HepG2 (cell line): ENCODE measurements around the gene RPS6KA5. TPM values are rescaled to one million over a fixed set of nuclear protein-coding genes. Genes with fewer than 3 reads are reported as not detected.
"Not testable (repeated sequence)": the region's sequence is repeated elsewhere in the genome, so short reads cannot be mapped to it uniquely, and the experiment has no call there.

ENCODE experiments used
- ATAC-seq: fragments of 200-7000 bp; cut with Tn5 transposase; 3 replicates; pipeline ENCODE4 v1.9.1; 2020; ENCODE audit warnings: mild to moderate bottlenecking, moderate library complexity
- BruUV-seq: library from RNA; stranded (reverse); fragments of 400-500 nt; replicated peaks from 2 replicates; lab custom pipeline; 2021; lab: Mats Ljungman, UMichigan
- CTCF ChIA-PET: fragments of 300-600 bp; formaldehyde crosslinking; extraction: SDS; loops from one replicate; lab custom pipeline; 2021; ENCODE audit warnings: low total read pairs, inconsistent platforms, low intra/inter-chr PET ratio; lab: Yijun Ruan, JAX
- POLR2A ChIA-PET: fragments of 350-600 bp; sonication (Branson Sonifier 250); formaldehyde crosslinking; loops from one replicate; lab custom pipeline; 2020; ENCODE audit warnings: antibody characterized with exemption, inconsistent platforms; lab: Yijun Ruan, JAX
- DNase-seq: peaks from one replicate; pipeline ENCODE4 v3.0.0-alpha.2; 2015; ENCODE audit warnings: low spot score
- FAIRE-seq: peaks from 3 replicates; lab custom pipeline; 2011; peaks lifted over from hg19 to GRCh38; lab: Jason Lieb, UNC
- H2AFZ ChIP-seq: one replicate; pipeline ENCODE4 v1.6.1; 2011; ENCODE audit warnings: low read length, inconsistent platforms
- H3K27ac ChIP-seq: fragments of 300-600 bp; 3 replicates; pipeline ENCODE4 v1.8.0; 2011; ENCODE audit warnings: mixed run types, mild to moderate bottlenecking, mixed read lengths, low read length, inconsistent platforms; ENCODE audit not compliant: insufficient read depth; ENCODE audit errors: extremely low read length
- H3K27me3 ChIP-seq, 2 experiments: fragments of 200-600 bp in 1 of 2; 2 replicates in 1 of 2; 3 replicates in 1 of 2; pipeline versions ENCODE4 v1.6.0 to v1.8.0; 2011; ENCODE audit warnings: low read length in 2 of 2, mild to moderate bottlenecking in 2 of 2, moderate library complexity in 2 of 2, inconsistent platforms in 1 of 2; ENCODE audit not compliant: insufficient read depth in 2 of 2, control insufficient read depth in 1 of 2
- H3K36me3 ChIP-seq, 2 experiments: fragments of 200-600 bp in 1 of 2; replicated peaks in 1 of 2; 2 replicates in 1 of 2; 3 replicates in 1 of 2; pipeline versions ENCODE4 v1.5.1 to v1.8.0; 2011; ENCODE audit warnings: low read length in 2 of 2, inconsistent platforms in 1 of 2; ENCODE audit not compliant: insufficient read depth in 2 of 2, control insufficient read depth in 1 of 2
- H3K4me1 ChIP-seq: 2 replicates; pipeline ENCODE4 v1.5.1; 2012; ENCODE audit warnings: low read length, inconsistent platforms; ENCODE audit not compliant: insufficient read depth
- H3K4me2 ChIP-seq: 2 replicates; pipeline ENCODE4 v1.6.0; 2011; ENCODE audit warnings: low read depth, low read length, inconsistent platforms
- H3K4me3 ChIP-seq, 3 experiments: fragments of 200-600 bp in 1 of 3; sonication (generic), shearing (Covaris generic) in 1 of 3; replicated peaks in 1 of 3; 2 replicates each; pipeline ENCODE4 v1.5.1; 2011 to 2016; ENCODE audit warnings: low read length in 3 of 3, inconsistent platforms in 2 of 3, low read depth in 2 of 3, mild to moderate bottlenecking in 2 of 3, control low read depth in 1 of 3, mixed read lengths in 1 of 3; ENCODE audit not compliant: insufficient read depth in 1 of 3
- H3K79me2 ChIP-seq: one replicate; pipeline ENCODE4 v1.6.1; 2011; ENCODE audit warnings: low read length, inconsistent platforms; ENCODE audit not compliant: insufficient read depth
- H3K9ac ChIP-seq: 2 replicates; pipeline ENCODE4 v1.6.0; 2011; ENCODE audit warnings: mild to moderate bottlenecking, low read depth, low read length, inconsistent platforms; ENCODE audit not compliant: insufficient read depth
- H3K9me3 ChIP-seq: 2 replicates; pipeline ENCODE4 v1.5.1; 2012; ENCODE audit warnings: mild to moderate bottlenecking, low read length
- H4K20me1 ChIP-seq: 2 replicates; pipeline ENCODE4 v1.6.0; 2011; ENCODE audit warnings: inconsistent platforms, mild to moderate bottlenecking, low read length, moderate library complexity; ENCODE audit not compliant: insufficient read depth
- ARNTL ChIP-seq: sonication (generic); formaldehyde crosslinking; IDR thresholded peaks from 2 replicates; pipeline ENCODE4 v1.4.0; 2020; ENCODE audit warnings: mild to moderate bottlenecking, missing genetic modification reagents
- CENPT ChIP-seq: sonication (generic); formaldehyde crosslinking; IDR thresholded peaks from 2 replicates; pipeline ENCODE4 v1.8.0; 2022; ENCODE audit warnings: low read depth, mild to moderate bottlenecking, moderate library complexity, missing genetic modification reagents
- KAT2B ChIP-seq: fragments of 150-350 bp; IDR thresholded peaks from 2 replicates; pipeline ENCODE4 v1.6.1; 2014; ENCODE audit warnings: low read depth, low read length, borderline replicate concordance
- NFYC ChIP-seq: IDR thresholded peaks from 2 replicates; pipeline ENCODE4 v1.6.1; 2016; ENCODE audit warnings: missing genetic modification reagents, missing compliant biosample characterization
- RAD51 ChIP-seq: fragments of 450-650 bp; IDR thresholded peaks from 2 replicates; pipeline ENCODE4 v1.6.1; 2016; ENCODE audit warnings: borderline replicate concordance
- STAG1 ChIP-seq: sonication (generic); formaldehyde crosslinking; IDR thresholded peaks from 2 replicates; pipeline ENCODE4 v1.4.0; 2020; ENCODE audit warnings: missing genetic modification reagents
- TEAD2 ChIP-seq: sonication (generic); formaldehyde crosslinking; IDR thresholded peaks from 2 replicates; pipeline ENCODE4 v1.9.0; 2021; ENCODE audit warnings: missing genetic modification reagents
- ZC3H4 ChIP-seq: sonication (generic); formaldehyde crosslinking; IDR thresholded peaks from 2 replicates; pipeline ENCODE4 v1.4.0; 2020; ENCODE audit warnings: missing genetic modification reagents, borderline replicate concordance
- ZFP36 ChIP-seq: fragments of 150-350 bp; IDR thresholded peaks from 2 replicates; pipeline ENCODE4 v1.6.1; 2018; ENCODE audit warnings: borderline replicate concordance, low read length, low read depth; ENCODE audit not compliant: partially characterized antibody
- ZFY ChIP-seq: sonication (generic); formaldehyde crosslinking; IDR thresholded peaks from 2 replicates; pipeline ENCODE4 v1.4.0; 2020; ENCODE audit warnings: missing genetic modification reagents
- ZNF138 ChIP-seq: sonication (generic); formaldehyde crosslinking; IDR thresholded peaks from 2 replicates; pipeline ENCODE4 v1.5.0; 2020; ENCODE audit warnings: mild to moderate bottlenecking, low read depth, missing genetic modification reagents
- ZNF547 ChIP-seq: sonication (generic); formaldehyde crosslinking; IDR thresholded peaks from 2 replicates; pipeline ENCODE4 v1.5.1; 2020; ENCODE audit warnings: mild to moderate bottlenecking, missing genetic modification reagents
- ZNF639 ChIP-seq: conservative IDR thresholded peaks from 2 replicates; pipeline ENCODE4 v1.6.1; 2018; ENCODE audit warnings: missing genetic modification reagents
- ZNF703 ChIP-seq: sonication (generic); formaldehyde crosslinking; IDR thresholded peaks from 2 replicates; pipeline ENCODE4 v1.5.1; 2020; ENCODE audit warnings: missing genetic modification reagents, mild to moderate bottlenecking, moderate library complexity, borderline replicate concordance
- WGBS: methylation state at CpG from one replicate; pipeline ENCODE4 v1.1.6; 2017; ENCODE audit warnings: low lambda C conversion rate; 5-methylcytosine and 5-hydroxymethylcytosine counted together
- in situ Hi-C: cut with HindIII; loops from 2 replicates; pipeline ENCODE4 v1.10.0; 2017; ENCODE audit warnings: low pct_unique_long_range_greater_than_20kb; ENCODE audit not compliant: extremely low pct_ligation_motif_present
- intact Hi-C: fragments of 100-400 bp; cut with micrococcal nuclease; formaldehyde crosslinking; loops from one replicate; pipeline ENCODE4 v1.10.0; 2022; ENCODE audit not compliant: unreplicated experiment
- polyA plus RNA-seq, 8 experiments: library from polyadenylated mRNA; depleted of rRNA in 3 of 8; stranded (reverse) in 7 of 8; unstranded in 1 of 8; fragments of >200 nt; fragmentation: Illumina TruSeq in 4 of 8; extraction: Trizol in 4 of 8; gene quantifications; 2 replicates each; pipeline versions ENCODE4 v1.2.1 to v1.2.3, GENCODE V29; 2011 to 2016; ENCODE audit warnings: low read depth in 4 of 8, missing spikeins in 1 of 8, mixed read lengths in 1 of 8; ENCODE audit not compliant: insufficient read depth in 1 of 8
- total RNA-seq, 5 experiments: library from RNA; depleted of rRNA; stranded (reverse); fragments of >200 nt; fragmentation: Illumina TruSeq; extraction: Trizol; gene quantifications; 2 replicates each; pipeline ENCODE4 v1.2.3, GENCODE V29; 2016; ENCODE audit warnings: low read depth in 1 of 5
- TF ChIP-seq, protein P1 (sequence below): IDR thresholded peaks from 2 replicates; pipeline ENCODE4 v1.4.0; 2020; ENCODE audit warnings: mild to moderate bottlenecking, missing genetic modification reagents
- TF ChIP-seq, protein P2 (sequence below): IDR thresholded peaks from 2 replicates; pipeline ENCODE4 v1.6.1; 2012; ENCODE audit warnings: inconsistent platforms

The RPS6KA5 gene
- total and polyA plus RNA-seq, 2 of the 13 experiments (the other 11 are each of a cell fraction or from before 2014, with no cell fraction given), result 0.50 to 0.58 TPM

DNA sequence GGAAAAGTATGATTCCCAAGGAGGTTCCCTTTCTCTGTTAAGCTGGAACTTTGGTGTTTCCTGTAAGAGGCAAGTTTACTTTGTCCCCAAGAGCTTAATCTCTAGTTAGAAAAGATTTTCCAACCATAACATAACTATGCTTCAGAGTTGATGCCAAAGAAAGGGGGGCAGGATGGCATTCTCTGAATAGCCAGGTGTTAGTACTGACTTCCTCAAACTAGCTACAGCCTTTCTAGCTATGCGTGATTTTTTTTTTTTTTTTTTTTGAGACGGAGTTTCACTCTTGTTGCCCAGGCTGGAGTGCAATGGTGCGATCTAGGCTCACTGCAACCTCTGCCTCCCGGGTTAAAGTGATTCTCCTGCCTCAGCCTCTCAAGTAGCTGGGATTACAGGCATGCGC, 204.3 kb downstream of the RPS6KA5 start:
- ATAC-seq, H3K79me2 ChIP-seq, FAIRE-seq, H3K9ac ChIP-seq, H3K4me3 ChIP-seq, BruUV-seq, H3K27me3 ChIP-seq, in situ Hi-C loops, H2AFZ ChIP-seq, H3K4me2 ChIP-seq, H3K9me3 ChIP-seq, intact Hi-C loops, H3K27ac ChIP-seq, H4K20me1 ChIP-seq, DNase-seq, CTCF ChIA-PET, H3K36me3 ChIP-seq, POLR2A ChIA-PET: not testable (repeated sequence)
- WGBS, result 77% methylated on average over 5 of the region's 5 CpGs
- H3K4me1 ChIP-seq, result peaks cover 12% of the 10 kb centered on the region

DNA sequence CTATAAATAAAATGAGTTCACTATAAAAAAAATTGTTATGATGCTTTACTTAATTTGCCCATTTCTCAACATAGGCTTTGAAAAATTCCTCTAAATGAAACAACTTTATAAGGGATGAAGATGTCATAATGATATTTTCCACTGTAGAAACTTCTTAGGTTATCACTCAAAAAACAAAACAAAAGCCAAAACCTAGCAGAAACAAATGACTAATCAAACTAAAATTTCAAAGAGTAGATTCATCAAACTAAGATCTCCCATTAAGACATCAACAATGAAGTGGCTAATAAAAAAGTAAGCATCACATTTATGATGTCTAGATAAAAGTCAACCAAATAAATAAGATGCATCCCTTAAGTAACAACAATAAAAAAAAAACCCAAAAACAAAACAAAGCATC, 207.3 kb downstream of the RPS6KA5 start:
- DNase-seq (no peak), FAIRE-seq (no peak), ATAC-seq (no peak)
- H3K36me3 ChIP-seq, result no peaks in the 10 kb centered on the region
- H3K4me2 ChIP-seq, result no peak overlapping the region
- no peak overlapping the region for H2AFZ ChIP-seq
- H3K27ac ChIP-seq, result no peak overlapping the region
- in situ Hi-C loops, result no loop called here
- CTCF ChIA-PET, result no interaction called here
- H3K9me3 ChIP-seq, result no peaks in the 10 kb centered on the region
- intact Hi-C loops, result no loop called here
- no TSS peak for BruUV-seq
- H3K9ac ChIP-seq, result no peak overlapping the region
- H3K4me1 ChIP-seq, result peaks cover 34% of the 10 kb centered on the region
- no peaks in the 10 kb centered on the region for H3K79me2 ChIP-seq
- H4K20me1 ChIP-seq, result no peaks in the 10 kb centered on the region
- no peaks in the 10 kb centered on the region; a peak in 2 of 5 replicates for H3K27me3 ChIP-seq
- POLR2A ChIA-PET, result no interaction called here
- H3K4me3 ChIP-seq, result no peak overlapping the region
- TF ChIP-seq ZFY, result no peak
- no peak for TF ChIP-seq ZNF639 (CRISPR knock-in tag)
- TF ChIP-seq STAG1 (CRISPR knock-in tag), result no peak
- no peak for TF ChIP-seq ZC3H4
- TF ChIP-seq ZNF138 (CRISPR knock-in tag), result no peak
- TF ChIP-seq CENPT (CRISPR knock-in tag), result no peak
- TF ChIP-seq, protein P1, sequence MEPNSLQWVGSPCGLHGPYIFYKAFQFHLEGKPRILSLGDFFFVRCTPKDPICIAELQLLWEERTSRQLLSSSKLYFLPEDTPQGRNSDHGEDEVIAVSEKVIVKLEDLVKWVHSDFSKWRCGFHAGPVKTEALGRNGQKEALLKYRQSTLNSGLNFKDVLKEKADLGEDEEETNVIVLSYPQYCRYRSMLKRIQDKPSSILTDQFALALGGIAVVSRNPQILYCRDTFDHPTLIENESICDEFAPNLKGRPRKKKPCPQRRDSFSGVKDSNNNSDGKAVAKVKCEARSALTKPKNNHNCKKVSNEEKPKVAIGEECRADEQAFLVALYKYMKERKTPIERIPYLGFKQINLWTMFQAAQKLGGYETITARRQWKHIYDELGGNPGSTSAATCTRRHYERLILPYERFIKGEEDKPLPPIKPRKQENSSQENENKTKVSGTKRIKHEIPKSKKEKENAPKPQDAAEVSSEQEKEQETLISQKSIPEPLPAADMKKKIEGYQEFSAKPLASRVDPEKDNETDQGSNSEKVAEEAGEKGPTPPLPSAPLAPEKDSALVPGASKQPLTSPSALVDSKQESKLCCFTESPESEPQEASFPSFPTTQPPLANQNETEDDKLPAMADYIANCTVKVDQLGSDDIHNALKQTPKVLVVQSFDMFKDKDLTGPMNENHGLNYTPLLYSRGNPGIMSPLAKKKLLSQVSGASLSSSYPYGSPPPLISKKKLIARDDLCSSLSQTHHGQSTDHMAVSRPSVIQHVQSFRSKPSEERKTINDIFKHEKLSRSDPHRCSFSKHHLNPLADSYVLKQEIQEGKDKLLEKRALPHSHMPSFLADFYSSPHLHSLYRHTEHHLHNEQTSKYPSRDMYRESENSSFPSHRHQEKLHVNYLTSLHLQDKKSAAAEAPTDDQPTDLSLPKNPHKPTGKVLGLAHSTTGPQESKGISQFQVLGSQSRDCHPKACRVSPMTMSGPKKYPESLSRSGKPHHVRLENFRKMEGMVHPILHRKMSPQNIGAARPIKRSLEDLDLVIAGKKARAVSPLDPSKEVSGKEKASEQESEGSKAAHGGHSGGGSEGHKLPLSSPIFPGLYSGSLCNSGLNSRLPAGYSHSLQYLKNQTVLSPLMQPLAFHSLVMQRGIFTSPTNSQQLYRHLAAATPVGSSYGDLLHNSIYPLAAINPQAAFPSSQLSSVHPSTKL (CRISPR knock-in tag), result no peak
- no peak for TF ChIP-seq ZNF547
- no peak for TF ChIP-seq RAD51
- TF ChIP-seq ZNF703 (CRISPR knock-in tag), result no peak
- TF ChIP-seq TEAD2 (CRISPR knock-in tag), result no peak
- TF ChIP-seq ARNTL (CRISPR knock-in tag), result no peak
- TF ChIP-seq KAT2B, result no peak
- TF ChIP-seq, protein P2, sequence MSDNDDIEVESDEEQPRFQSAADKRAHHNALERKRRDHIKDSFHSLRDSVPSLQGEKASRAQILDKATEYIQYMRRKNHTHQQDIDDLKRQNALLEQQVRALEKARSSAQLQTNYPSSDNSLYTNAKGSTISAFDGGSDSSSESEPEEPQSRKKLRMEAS, result no peak
- TF ChIP-seq NFYC (CRISPR knock-in tag), result no peak
- TF ChIP-seq ZFP36, result no peak
